22Rv1 (cell line): ENCODE results near the gene NR4A3.

Source experiments
- ZFX ChIP-seq: fragments of 450-650 bp; IDR thresholded peaks from 2 replicates; pipeline ENCODE4 v1.6.1; 2017; ENCODE audit warnings: antibody characterized with exemption, borderline replicate concordance
- TF ChIP-seq, protein P1 (sequence below): fragments of 450-650 bp; IDR thresholded peaks from 2 replicates; pipeline ENCODE4 v1.5.1; 2017; ENCODE audit warnings: mild to moderate bottlenecking

DNA sequence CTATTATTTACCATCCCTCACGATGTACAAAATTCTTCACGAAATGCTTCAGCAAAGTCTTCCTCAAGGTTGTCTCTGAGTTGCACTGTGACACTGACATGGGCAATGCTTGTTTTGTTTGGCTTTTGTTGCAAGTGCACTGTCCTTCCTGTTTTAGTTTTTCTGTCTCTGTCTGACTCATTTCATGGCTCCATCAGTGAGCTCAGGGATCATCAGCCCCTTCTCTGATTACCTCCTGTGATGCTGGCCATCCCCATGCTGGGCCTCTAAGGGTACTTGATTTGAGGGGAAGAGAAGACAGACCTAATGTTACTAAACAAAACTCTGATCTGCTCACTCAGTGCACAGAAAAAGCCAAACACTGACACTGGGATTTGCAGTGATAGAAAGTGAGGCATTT, 47.2 kb downstream of the NR4A3 start:
- TF ChIP-seq, protein P1, sequence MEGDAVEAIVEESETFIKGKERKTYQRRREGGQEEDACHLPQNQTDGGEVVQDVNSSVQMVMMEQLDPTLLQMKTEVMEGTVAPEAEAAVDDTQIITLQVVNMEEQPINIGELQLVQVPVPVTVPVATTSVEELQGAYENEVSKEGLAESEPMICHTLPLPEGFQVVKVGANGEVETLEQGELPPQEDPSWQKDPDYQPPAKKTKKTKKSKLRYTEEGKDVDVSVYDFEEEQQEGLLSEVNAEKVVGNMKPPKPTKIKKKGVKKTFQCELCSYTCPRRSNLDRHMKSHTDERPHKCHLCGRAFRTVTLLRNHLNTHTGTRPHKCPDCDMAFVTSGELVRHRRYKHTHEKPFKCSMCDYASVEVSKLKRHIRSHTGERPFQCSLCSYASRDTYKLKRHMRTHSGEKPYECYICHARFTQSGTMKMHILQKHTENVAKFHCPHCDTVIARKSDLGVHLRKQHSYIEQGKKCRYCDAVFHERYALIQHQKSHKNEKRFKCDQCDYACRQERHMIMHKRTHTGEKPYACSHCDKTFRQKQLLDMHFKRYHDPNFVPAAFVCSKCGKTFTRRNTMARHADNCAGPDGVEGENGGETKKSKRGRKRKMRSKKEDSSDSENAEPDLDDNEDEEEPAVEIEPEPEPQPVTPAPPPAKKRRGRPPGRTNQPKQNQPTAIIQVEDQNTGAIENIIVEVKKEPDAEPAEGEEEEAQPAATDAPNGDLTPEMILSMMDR: no peak
- no peak for TF ChIP-seq ZFX
